ENCODE results near the gene DACH1.
A peak's percentile ranks its signal among the peaks of the same experiment; 100 is the strongest.

DACH1 gene

GRCh38 chr13:71618159-71618558 lies 248.8 kb downstream of the DACH1 start:
- TF ChIP-seq CTCF (IDR thresholded peaks at IDR 0.05; ENCODE audit: low read depth, low read length), result no peak
- no peak overlapping the region for H3K4me3 ChIP-seq (ENCODE audit: low read depth, low read length)
- in situ Hi-C loops (cut with HindIII; ENCODE audit: low sequenced_read_pairs), result no loop called here
- peak; percentile 39 for DNase-seq (ENCODE audit: low read depth, low spot score)

GRCh38 chr13:71617265-71617664 lies 249.7 kb downstream of the DACH1 start:
- H3K4me3 ChIP-seq (ENCODE audit: low read depth, low read length), result no peak overlapping the region
- DNase-seq (ENCODE audit: low read depth, low spot score), result no peak
- TF ChIP-seq CTCF (IDR thresholded peaks at IDR 0.05; ENCODE audit: low read depth, low read length), result no peak
- in situ Hi-C loops (cut with HindIII; ENCODE audit: low sequenced_read_pairs), result no loop called here

GRCh38 chr13:71613066-71613745 lies 253.8 kb downstream of the DACH1 start:
- no peak for TF ChIP-seq CTCF (IDR thresholded peaks at IDR 0.05; ENCODE audit: low read depth, low read length)
- in situ Hi-C loops (cut with HindIII; ENCODE audit: low sequenced_read_pairs), result no loop called here
- no peak overlapping the region for H3K4me3 ChIP-seq (ENCODE audit: low read depth, low read length)
- DNase-seq (ENCODE audit: low read depth, low spot score), result no peak

- no peak for DNase-seq (ENCODE audit: low read depth, low spot score)
- in situ Hi-C loops (cut with HindIII; ENCODE audit: low sequenced_read_pairs), result no loop called here
- H3K4me3 ChIP-seq (ENCODE audit: low read depth, low read length), result no peak overlapping the region
- no peak for TF ChIP-seq CTCF (IDR thresholded peaks at IDR 0.05; ENCODE audit: low read depth, low read length)
These were observed 255.7 kb downstream of the DACH1 start for GRCh38 chr13:71611292-71611691.

- H3K4me3 ChIP-seq (ENCODE audit: low read depth, low read length), result no peak overlapping the region
- TF ChIP-seq CTCF (IDR thresholded peaks at IDR 0.05; ENCODE audit: low read depth, low read length), result no peak
- no peak for DNase-seq (ENCODE audit: low read depth, low spot score)
- in situ Hi-C loops (cut with HindIII; ENCODE audit: low sequenced_read_pairs), result no loop called here
These were observed 256.1 kb downstream of the DACH1 start for GRCh38 chr13:71610876-71611275.

GRCh38 chr13:71609271-71609670 lies 257.7 kb downstream of the DACH1 start:
- in situ Hi-C loops (cut with HindIII; ENCODE audit: low sequenced_read_pairs), result no loop called here
- no peak for DNase-seq (ENCODE audit: low read depth, low spot score)
- TF ChIP-seq CTCF (IDR thresholded peaks at IDR 0.05; ENCODE audit: low read depth, low read length), result no peak

More at GRCh38 chr13:71609271-71609670, 257.7 kb downstream of the DACH1 start:
- no peak overlapping the region for H3K4me3 ChIP-seq (ENCODE audit: low read depth, low read length)

Data from astrocyte of the spinal cord (primary cell).